HEK293 (cell line): ENCODE measurements around the gene ITGA7.

ENCODE experiments used
- BCL11A ChIP-seq: fragments of 450-650 bp; formaldehyde crosslinking; IDR thresholded peaks from 2 replicates; pipeline ENCODE4 v1.5.1; 2016; ENCODE audit warnings: low read depth, missing biosample characterization, missing genetic modification characterization
- EGR2 ChIP-seq: fragments of 450-650 bp; formaldehyde crosslinking; IDR thresholded peaks from 2 replicates; pipeline ENCODE4 v1.5.1; 2016; ENCODE audit warnings: low read depth, missing biosample characterization, missing genetic modification characterization
- GLIS1 ChIP-seq: fragments of 450-650 bp; formaldehyde crosslinking; IDR thresholded peaks from 2 replicates; pipeline ENCODE4 v1.5.1; 2016; ENCODE audit warnings: missing biosample characterization, missing genetic modification characterization
- PBX3 ChIP-seq: sonication (generic); formaldehyde crosslinking; IDR thresholded peaks from 2 replicates; pipeline ENCODE4 v1.8.1; 2022; ENCODE audit warnings: mild to moderate bottlenecking, moderate library complexity, missing genetic modification reagents
- PRDM10 ChIP-seq: fragments of 450-650 bp; formaldehyde crosslinking; IDR thresholded peaks from 2 replicates; pipeline ENCODE4 v1.5.1; 2016; ENCODE audit warnings: missing biosample characterization, missing genetic modification characterization
- SCRT1 ChIP-seq: fragments of 450-650 bp; formaldehyde crosslinking; IDR thresholded peaks from 2 replicates; pipeline ENCODE4 v1.5.1; 2016; ENCODE audit warnings: missing biosample characterization, missing genetic modification characterization, borderline replicate concordance
- SCRT2 ChIP-seq: fragments of 450-650 bp; formaldehyde crosslinking; IDR thresholded peaks from 2 replicates; pipeline ENCODE4 v1.5.1; 2016; ENCODE audit warnings: missing biosample characterization, missing genetic modification characterization
- ZBTB11 ChIP-seq: fragments of 450-650 bp; formaldehyde crosslinking; conservative IDR thresholded peaks from 2 replicates; pipeline ENCODE4 v1.5.1; 2016; ENCODE audit warnings: low read depth, missing biosample characterization, missing genetic modification characterization
- ZBTB17 ChIP-seq: fragments of 450-650 bp; formaldehyde crosslinking; IDR thresholded peaks from 2 replicates; pipeline ENCODE4 v1.5.1; 2016; ENCODE audit warnings: missing biosample characterization, missing genetic modification characterization
- ZEB2 ChIP-seq: fragments of 450-650 bp; formaldehyde crosslinking; IDR thresholded peaks from 2 replicates; pipeline ENCODE4 v1.5.1; 2016; ENCODE audit warnings: missing biosample characterization, missing genetic modification characterization
- ZNF114 ChIP-seq: fragments of 450-650 bp; formaldehyde crosslinking; IDR thresholded peaks from 2 replicates; pipeline ENCODE4 v1.5.0; 2017; ENCODE audit warnings: missing biosample characterization, missing genetic modification characterization
- ZNF148 ChIP-seq: fragments of 450-650 bp; formaldehyde crosslinking; IDR thresholded peaks from 2 replicates; pipeline ENCODE4 v1.5.0; 2017; ENCODE audit warnings: missing biosample characterization, missing genetic modification characterization, borderline replicate concordance
- ZNF2 ChIP-seq: fragments of 450-650 bp; formaldehyde crosslinking; IDR thresholded peaks from 2 replicates; pipeline ENCODE4 v1.5.1; 2016; ENCODE audit warnings: missing biosample characterization, missing genetic modification characterization
- ZNF223 ChIP-seq: fragments of 450-650 bp; formaldehyde crosslinking; IDR thresholded peaks from 2 replicates; pipeline ENCODE4 v1.5.1; 2016; ENCODE audit warnings: missing biosample characterization, missing genetic modification characterization
- ZNF292 ChIP-seq: fragments of 450-650 bp; formaldehyde crosslinking; IDR thresholded peaks from 2 replicates; pipeline ENCODE4 v1.5.1; 2016; ENCODE audit warnings: low read depth, missing biosample characterization, missing genetic modification characterization, borderline replicate concordance
- ZNF335 ChIP-seq: fragments of 450-650 bp; formaldehyde crosslinking; conservative IDR thresholded peaks from 2 replicates; pipeline ENCODE4 v1.5.1; 2016; ENCODE audit warnings: missing biosample characterization, missing genetic modification characterization
- ZNF341 ChIP-seq: fragments of 450-650 bp; formaldehyde crosslinking; IDR thresholded peaks from 2 replicates; pipeline ENCODE4; 2016; ENCODE audit warnings: low read depth, missing biosample characterization, missing genetic modification characterization
- ZNF350 ChIP-seq: fragments of 450-650 bp; formaldehyde crosslinking; IDR thresholded peaks from 2 replicates; pipeline ENCODE4 v1.5.0; 2017; ENCODE audit warnings: missing biosample characterization, mild to moderate bottlenecking, missing genetic modification characterization
- ZNF362 ChIP-seq: fragments of 450-650 bp; formaldehyde crosslinking; IDR thresholded peaks from 2 replicates; pipeline ENCODE4 v1.5.1; 2016; ENCODE audit warnings: missing biosample characterization, missing genetic modification characterization
- ZNF391 ChIP-seq: fragments of 450-650 bp; formaldehyde crosslinking; IDR thresholded peaks from 2 replicates; pipeline ENCODE4 v1.5.1; 2016; ENCODE audit warnings: low read depth, missing biosample characterization, missing genetic modification characterization, borderline replicate concordance
- ZNF404 ChIP-seq: fragments of 450-650 bp; formaldehyde crosslinking; IDR thresholded peaks from 2 replicates; pipeline ENCODE4 v1.5.1; 2017; ENCODE audit warnings: missing biosample characterization, missing genetic modification characterization
- ZNF585B ChIP-seq: fragments of 450-650 bp; formaldehyde crosslinking; IDR thresholded peaks from 2 replicates; pipeline ENCODE4 v1.5.1; 2016; ENCODE audit warnings: missing biosample characterization, missing genetic modification characterization
- ZNF623 ChIP-seq: fragments of 450-650 bp; formaldehyde crosslinking; IDR thresholded peaks from 2 replicates; pipeline ENCODE4 v1.5.1; 2016; ENCODE audit warnings: missing biosample characterization, missing genetic modification characterization
- ZNF624 ChIP-seq: fragments of 450-650 bp; formaldehyde crosslinking; IDR thresholded peaks from 2 replicates; pipeline ENCODE4 v1.5.1; 2017; ENCODE audit warnings: missing biosample characterization, missing genetic modification characterization
- ZNF664 ChIP-seq: fragments of 450-650 bp; formaldehyde crosslinking; IDR thresholded peaks from 2 replicates; pipeline ENCODE4 v1.5.1; 2016; ENCODE audit warnings: missing biosample characterization, missing genetic modification characterization
- ZNF701 ChIP-seq: fragments of 450-650 bp; formaldehyde crosslinking; IDR thresholded peaks from 2 replicates; pipeline ENCODE4 v1.5.1; 2016; ENCODE audit warnings: missing biosample characterization, missing genetic modification characterization
- ZSCAN18 ChIP-seq: fragments of 450-650 bp; formaldehyde crosslinking; IDR thresholded peaks from 2 replicates; pipeline ENCODE4 v1.5.1; 2016; ENCODE audit warnings: missing biosample characterization, missing genetic modification characterization

ITGA7 gene

GRCh38 chr12:55736780-55737580 is 29.3 kb upstream of the ITGA7 start (continued):
- TF ChIP-seq ZBTB11 (tag by site-specific recombination) = no peak
- TF ChIP-seq ZNF391 (tag by site-specific recombination) = no peak
- no peak for TF ChIP-seq ZNF350 (tag by site-specific recombination)
- TF ChIP-seq SCRT1 (tag by site-specific recombination) = no peak
- no peak for TF ChIP-seq ZNF664
- no peak for TF ChIP-seq ZNF701 (tag by site-specific recombination)
- TF ChIP-seq ZNF362 = no peak
- TF ChIP-seq PBX3 (CRISPR knock-in tag) = no peak
- no peak for TF ChIP-seq ZNF624 (tag by site-specific recombination)
- TF ChIP-seq SCRT2 (tag by site-specific recombination) = no peak
- TF ChIP-seq ZNF292 = no peak
- TF ChIP-seq ZNF585B (tag by site-specific recombination) = no peak
- no peak for TF ChIP-seq BCL11A
- TF ChIP-seq ZNF223 (tag by site-specific recombination) = no peak
- TF ChIP-seq EGR2 (tag by site-specific recombination) = no peak
- TF ChIP-seq ZSCAN18 = no peak
- TF ChIP-seq ZEB2 (tag by site-specific recombination) = peak; percentile 53; the same call in 1 of the 2 replicates
- peak; percentile 97 for TF ChIP-seq PRDM10 (tag by site-specific recombination)
- no peak for TF ChIP-seq ZNF148 (tag by site-specific recombination)
- peak; percentile 55; the same call in 1 of the 2 replicates for TF ChIP-seq GLIS1
- TF ChIP-seq ZBTB17 (tag by site-specific recombination) = peak; percentile 85
- no peak for TF ChIP-seq ZNF404
- peak; percentile 47 for TF ChIP-seq ZNF335 (tag by site-specific recombination)
- no peak for TF ChIP-seq ZNF341 (tag by site-specific recombination)
- no peak for TF ChIP-seq ZNF114 (tag by site-specific recombination)
- TF ChIP-seq ZNF2 (tag by site-specific recombination) = peak; percentile 77
- no peak for TF ChIP-seq ZNF623 (tag by site-specific recombination)
